Skeletal muscle cell (primary cell): ENCODE data around the gene GTF2IRD1.
"Not testable (repeated sequence)": the region's sequence is repeated elsewhere in the genome, so short reads cannot be mapped to it uniquely, and the experiment has no call there.

Experiments used
- DNase-seq: peaks from one replicate; pipeline ENCODE4 v3.0.0-alpha.2; 2010; ENCODE audit warnings: low read depth
- H3K4me3 ChIP-seq: 2 replicates; pipeline ENCODE4 v1.5.1; 2011; ENCODE audit warnings: low read depth, mild to moderate bottlenecking, control low read depth, low read length, moderate library complexity

Gene GTF2IRD1

GRCh38 chr7:74483402-74484336 is 30.0 kb downstream of the GTF2IRD1 start:
- DNase-seq = no peak
- no peak overlapping the region for H3K4me3 ChIP-seq

DNA sequence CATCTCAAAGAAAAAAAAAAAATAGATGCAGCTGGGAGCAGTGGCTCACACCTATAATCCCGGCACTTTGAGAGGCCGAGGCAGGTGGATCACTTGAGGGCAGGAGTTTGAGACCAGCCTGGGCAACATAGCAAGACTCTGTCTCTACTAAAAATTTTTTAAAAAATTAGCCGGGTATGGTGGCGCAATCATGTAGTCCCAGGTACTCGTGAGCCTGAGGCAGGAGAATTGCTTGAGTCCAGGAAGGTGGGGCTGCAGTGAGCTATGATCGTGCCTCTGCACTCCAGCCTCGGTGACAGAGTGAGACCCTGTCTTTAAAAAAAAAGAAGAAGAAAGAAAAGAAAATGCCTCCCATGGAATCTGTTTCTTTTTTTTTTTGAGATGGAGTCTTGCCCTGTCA is 31.9 kb downstream of the GTF2IRD1 start:
- no peak for DNase-seq
- H3K4me3 ChIP-seq = no peak overlapping the region

DNA sequence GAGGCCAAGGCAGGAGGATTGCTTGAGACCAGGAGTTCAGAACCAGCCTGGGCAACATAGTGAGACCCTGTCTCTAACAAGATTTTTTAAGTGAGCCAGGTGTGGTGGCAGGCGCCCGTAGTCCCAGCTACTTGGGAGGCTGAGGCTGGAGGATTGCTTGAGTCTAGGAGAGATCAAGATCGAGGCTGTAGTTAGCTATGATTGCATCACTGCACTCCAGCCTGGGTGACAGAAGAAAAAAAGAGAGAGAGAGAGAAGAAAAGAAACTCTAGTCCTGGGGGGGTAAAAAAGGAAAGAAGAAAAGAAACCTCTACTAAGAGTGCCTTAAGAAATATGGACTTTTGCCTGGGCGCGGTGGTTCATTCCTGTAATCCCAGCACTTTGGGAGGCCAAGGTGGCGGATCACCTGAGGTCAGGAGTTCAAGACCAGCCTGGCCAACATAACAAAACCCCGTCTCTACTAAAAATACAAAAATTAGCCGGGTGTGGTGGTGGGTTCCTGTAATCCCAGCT is 34.9 kb downstream of the GTF2IRD1 start:
- not testable (repeated sequence) for DNase-seq, H3K4me3 ChIP-seq

GRCh38 chr7:74489997-74490945 is 36.6 kb downstream of the GTF2IRD1 start:
- no peak for DNase-seq
- no peak overlapping the region for H3K4me3 ChIP-seq

DNA sequence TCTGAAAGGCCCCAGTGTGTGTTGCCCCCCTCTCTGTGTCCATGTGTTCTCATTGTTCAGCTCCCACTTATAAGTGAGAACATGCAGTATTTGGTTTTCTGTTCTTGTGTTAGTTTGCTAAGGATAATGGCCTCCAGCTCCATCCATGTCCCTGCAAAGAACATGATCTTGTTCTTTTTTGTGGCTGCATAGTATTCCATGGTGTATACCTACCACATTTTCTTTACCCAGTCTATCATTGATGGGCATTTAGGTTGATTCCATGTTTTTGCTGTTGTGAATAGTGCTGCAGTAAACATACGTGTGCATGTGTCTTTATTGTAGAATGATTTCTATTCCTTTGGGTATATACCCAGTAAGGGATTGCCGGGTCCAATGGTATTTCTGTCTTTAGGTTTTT is 37.8 kb downstream of the GTF2IRD1 start:
- H3K4me3 ChIP-seq, DNase-seq: not testable (repeated sequence)

DNA sequence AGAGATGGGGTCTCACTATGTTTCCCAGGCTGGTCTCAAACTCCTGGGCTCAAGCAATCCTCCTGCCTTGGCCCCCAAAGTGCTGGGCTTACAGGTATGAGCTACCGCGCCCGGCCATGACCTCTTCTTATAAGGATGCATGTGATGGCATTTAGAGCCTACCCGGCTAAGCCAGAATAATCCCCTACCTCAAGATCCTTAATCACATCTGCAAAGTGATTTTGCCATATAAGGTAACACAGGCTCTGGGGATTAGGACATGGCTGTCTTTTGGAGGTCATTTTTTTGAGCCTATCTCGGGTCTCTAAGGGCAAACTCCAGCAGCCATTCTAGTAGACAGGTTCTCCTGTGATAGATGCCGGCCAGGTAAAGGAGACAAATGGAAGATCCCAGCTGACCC is 39.6 kb downstream of the GTF2IRD1 start:
- H3K4me3 ChIP-seq = no peak overlapping the region
- DNase-seq = no peak

DNA sequence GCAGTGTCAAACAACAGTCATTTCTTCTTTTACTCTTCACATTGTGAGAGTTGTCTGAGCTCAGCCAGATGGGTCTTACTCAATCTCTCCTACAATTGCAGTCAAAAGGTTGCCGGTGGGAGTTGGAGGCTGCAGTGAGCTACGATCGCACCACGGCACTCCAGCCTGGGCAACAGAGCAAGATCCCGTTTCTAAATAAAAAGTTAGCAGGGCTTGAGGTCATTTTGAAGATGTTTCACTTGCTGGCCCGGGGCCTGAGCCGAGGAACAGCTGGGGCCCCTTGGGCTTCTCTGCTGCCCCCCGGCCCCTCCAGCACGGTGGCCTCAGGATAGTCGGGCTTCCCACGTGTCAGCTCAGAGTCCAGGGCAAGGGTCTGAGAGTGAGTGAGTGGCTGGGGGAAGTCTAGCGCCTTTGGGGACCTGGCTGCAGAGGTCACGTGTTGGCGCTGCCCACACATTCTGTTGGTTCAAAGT is 40.4 kb downstream of the GTF2IRD1 start:
- H3K4me3 ChIP-seq = no peak overlapping the region
- DNase-seq = peak; percentile 64

DNA sequence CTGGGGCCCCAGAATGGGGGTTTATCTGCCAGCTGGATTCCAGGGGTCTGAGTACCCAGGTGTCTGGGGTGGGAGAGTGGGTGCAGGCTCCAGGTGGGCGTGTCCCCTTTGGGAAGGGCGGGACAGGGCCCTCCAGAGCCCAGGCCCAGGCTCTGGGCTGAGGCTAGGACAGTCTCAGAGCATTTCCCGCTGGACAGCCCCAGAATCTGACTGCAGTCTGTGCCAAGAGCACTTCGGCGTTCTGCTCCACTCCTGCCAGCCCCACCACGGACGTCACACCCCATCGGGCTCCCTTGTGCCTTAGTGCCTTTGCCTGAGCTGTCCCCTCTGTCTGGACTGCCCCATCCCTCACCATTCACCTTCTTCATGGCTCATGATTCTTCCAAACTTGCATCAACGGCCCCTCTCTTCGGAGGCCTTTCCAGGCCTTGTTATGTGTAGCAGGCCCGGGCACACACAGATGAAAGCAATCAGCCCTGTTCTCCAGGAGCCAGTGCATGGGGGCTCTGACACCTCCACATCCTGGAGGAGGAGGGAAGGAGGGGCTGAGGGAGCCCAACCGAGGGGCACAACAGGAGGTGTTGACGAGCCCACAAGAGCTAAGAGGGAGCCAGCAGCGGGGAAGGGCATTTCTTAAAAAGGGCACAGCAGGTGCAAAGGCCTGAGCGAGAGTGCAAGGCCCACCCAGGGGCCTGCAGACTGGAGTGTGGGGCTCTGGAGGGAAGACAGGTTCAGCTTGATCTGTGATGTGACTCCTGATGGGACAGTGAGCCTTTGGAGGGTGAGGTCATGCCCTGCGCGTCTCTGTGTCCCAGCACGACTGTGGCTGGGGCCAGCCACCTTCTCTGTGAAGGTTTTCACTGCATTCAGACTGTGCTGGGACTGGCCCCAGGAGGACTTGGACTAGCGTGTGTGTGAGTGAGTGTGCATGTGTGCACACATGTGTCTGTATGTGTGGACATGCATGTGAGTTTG is 41.7 kb downstream of the GTF2IRD1 start:
- no peak for DNase-seq
- H3K4me3 ChIP-seq = no peak overlapping the region

GRCh38 chr7:74496272-74496671 is 42.6 kb downstream of the GTF2IRD1 start:
- DNase-seq = no peak
- H3K4me3 ChIP-seq = no peak overlapping the region

DNA sequence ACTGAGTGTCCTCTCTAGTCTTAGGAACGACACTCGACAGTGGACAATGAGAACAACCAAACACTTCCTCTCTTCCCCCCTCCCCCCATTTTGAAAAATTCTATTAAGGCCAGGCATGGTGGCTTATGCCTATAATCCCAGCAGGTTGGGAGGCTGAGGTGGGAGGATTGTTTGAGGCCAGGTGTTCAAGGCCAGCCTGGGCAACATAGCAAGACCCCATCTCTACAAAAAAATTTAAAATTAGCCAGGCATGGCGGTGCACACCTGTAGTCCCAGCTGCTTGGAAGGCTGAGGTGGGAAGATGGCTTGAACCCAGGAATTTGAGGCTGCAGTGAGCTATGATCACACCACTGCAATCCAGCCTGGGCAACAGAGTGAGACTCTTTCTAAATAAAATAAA is 43.1 kb downstream of the GTF2IRD1 start:
- DNase-seq, H3K4me3 ChIP-seq: not testable (repeated sequence)

DNA sequence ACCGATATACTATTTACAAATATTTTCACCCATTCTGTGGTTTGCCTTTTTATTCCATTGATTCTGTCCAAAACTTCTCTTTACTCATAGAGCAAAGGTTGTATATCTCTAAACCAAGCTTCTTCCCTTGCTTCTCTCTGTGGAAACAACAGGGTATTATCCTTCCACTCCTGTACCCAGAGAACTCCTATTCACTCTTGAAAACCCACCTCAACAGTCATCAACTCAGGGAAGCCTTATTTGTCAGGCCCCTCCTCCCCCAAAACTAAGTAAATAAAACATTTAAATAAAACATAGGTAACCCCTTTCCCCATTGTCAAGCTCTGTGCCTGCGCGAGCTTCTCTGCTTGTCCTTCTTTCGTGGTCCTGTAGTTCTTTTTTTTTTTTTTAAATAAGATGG is 44.6 kb downstream of the GTF2IRD1 start:
- H3K4me3 ChIP-seq = no peak overlapping the region
- no peak for DNase-seq

- no peak for DNase-seq
- no peak overlapping the region for H3K4me3 ChIP-seq
Observed at GRCh38 chr7:74498996-74499834, 45.5 kb downstream of the GTF2IRD1 start.

DNA sequence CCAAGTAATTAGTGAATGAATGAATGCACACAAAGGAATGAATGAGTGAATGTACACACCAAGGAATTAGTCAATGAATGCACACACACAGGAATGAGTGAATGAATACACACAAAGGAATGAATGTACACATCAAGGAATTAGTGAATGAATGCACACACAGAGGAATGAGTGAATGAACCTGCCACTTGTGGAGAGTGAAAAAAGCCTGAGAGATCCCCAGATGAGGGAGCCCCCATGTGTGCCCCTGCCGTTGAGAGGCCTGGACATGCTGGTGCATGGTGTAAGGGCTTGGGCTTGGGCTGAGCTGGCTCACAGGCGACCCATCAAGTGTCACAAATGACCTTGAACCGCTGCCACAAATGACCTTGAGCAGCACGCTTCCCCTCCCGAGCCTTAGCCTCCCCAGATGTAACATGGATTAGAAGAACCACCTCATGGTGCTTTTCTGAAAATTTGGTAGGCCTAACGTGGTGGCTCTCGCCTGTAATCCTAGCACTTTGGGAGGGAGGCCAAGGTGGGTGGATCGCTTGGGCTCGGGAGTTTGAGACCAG is 46.2 kb downstream of the GTF2IRD1 start:
- DNase-seq = no peak

DNA sequence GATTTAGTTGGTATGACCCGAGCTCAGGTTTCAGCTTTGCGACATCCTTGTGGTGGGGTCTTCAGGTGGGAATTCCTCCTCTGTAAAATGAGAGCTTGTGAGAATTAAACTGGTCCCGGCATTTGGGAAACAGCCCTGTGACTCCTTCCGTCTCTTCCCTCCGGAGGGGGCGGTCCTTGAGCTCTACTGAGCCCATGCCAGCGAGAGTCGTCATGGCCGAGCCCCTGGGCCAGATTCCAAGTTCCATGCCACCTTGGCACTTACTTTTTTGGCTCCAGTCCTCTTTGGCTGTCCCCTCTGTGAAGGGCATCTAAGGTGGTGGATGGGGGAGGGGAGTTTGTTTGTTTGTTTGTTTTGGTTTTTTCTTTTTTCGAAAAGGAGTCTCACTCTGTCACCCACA is 47.6 kb downstream of the GTF2IRD1 start:
- no peak overlapping the region for H3K4me3 ChIP-seq
- DNase-seq = no peak

More for the DNA sequence above, 46.2 kb downstream of the GTF2IRD1 start:
- no peak overlapping the region for H3K4me3 ChIP-seq

- DNase-seq = no peak
- no peak overlapping the region for H3K4me3 ChIP-seq
Observed at GRCh38 chr7:74502216-74502891, 48.6 kb downstream of the GTF2IRD1 start.

DNA sequence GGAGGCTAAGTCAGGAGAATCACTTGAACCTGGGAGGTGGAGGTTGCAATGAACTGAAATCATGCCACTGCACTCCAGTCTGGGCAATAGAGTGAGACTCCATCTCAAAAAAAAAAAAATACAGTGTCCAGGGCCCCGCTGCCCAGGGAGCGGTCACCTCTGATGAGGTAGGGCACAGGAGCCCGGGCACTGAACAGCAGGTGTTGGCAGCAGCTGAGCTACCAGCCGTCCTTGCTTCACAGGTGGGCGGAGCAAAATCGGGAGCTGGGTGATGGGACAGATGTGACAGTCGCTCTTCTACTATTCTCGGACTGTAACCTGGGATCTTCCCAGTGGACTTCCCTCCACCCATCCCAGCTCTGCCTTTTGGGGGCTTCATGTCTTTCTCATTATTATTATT is 49.4 kb downstream of the GTF2IRD1 start:
- H3K4me3 ChIP-seq = no peak overlapping the region
- DNase-seq = no peak

DNA sequence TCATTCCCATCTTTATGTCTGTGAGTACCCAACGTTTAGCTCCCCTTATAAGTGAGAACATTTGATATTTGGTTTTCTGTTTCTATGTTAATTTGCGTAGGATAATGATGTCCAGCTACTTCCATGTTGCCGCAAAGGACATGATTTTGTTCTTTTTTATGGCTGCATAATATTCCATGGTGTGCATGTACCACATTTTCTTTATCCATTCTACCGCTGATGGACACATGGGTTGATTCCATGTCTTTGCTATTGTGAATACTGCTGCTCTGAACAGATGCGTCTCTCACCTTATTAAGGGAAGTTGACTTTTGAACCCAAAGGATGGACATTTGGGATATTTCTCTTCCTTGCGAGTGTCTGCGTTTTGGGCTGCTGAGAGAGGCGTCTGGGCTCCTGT is 50.2 kb downstream of the GTF2IRD1 start:
- H3K4me3 ChIP-seq = no peak overlapping the region
- no peak for DNase-seq
